Spinal cord (tissue), 10 donors: ENCODE measurements around the gene UGT1A8. TPM values are rescaled to one million over a fixed set of nuclear protein-coding genes. Genes with fewer than 3 reads are reported as not detected.

Experiments
- DNase-seq, 6 donors: peaks; one replicate each; pipeline versions ENCODE4 v3.0.0 to v3.0.0-alpha.2; 2013 to 2015; ENCODE audit warnings: low spot score in 6 of 6, low read depth in 4 of 6
- H3K27ac ChIP-seq: one replicate; pipeline ENCODE4 v1.5.1; 2013; ENCODE audit warnings: low read depth, low read length, control low read depth
- H3K27me3 ChIP-seq: one replicate; pipeline ENCODE4 v1.6.1; 2013; ENCODE audit warnings: low read length; ENCODE audit not compliant: control insufficient read depth, insufficient read depth
- H3K36me3 ChIP-seq: one replicate; pipeline ENCODE4 v1.6.1; 2013; ENCODE audit warnings: low read length; ENCODE audit not compliant: control insufficient read depth, insufficient read depth
- H3K4me1 ChIP-seq: one replicate; pipeline ENCODE4 v1.6.1; 2013; ENCODE audit warnings: low read length; ENCODE audit not compliant: control insufficient read depth, insufficient read depth
- H3K4me3 ChIP-seq: one replicate; pipeline ENCODE4 v1.5.1; 2013; ENCODE audit warnings: low read depth, low read length, control low read depth
- H3K9me3 ChIP-seq: one replicate; pipeline ENCODE4 v1.6.1; 2013; ENCODE audit warnings: low read length; ENCODE audit not compliant: control insufficient read depth, insufficient read depth
- WGBS: methylation state at CpG from one replicate; pipeline ENCODE4 v1.1.5; 2013; ENCODE audit warnings: missing lambda C conversion rate; ENCODE audit not compliant: insufficient coverage; 5-methylcytosine and 5-hydroxymethylcytosine counted together
- polyA plus RNA-seq, 2 donors: library from polyadenylated mRNA; unstranded; fragments of 120-200 nt; gene quantifications; one replicate each; pipeline ENCODE4 v1.2.1, GENCODE V29; 2013; ENCODE audit not compliant: insufficient read length in 2 of 2
- total RNA-seq, 2 donors: library from RNA; depleted of rRNA in 1 of 2; stranded (reverse); fragments of 120-200 nt in 1 of 2; fragments of >200 nt in 1 of 2; gene quantifications; one replicate each; pipeline versions ENCODE4 v1.2.3 to v1.2.4, GENCODE V29; 2013 to 2014
- donor health status: healthy.

UGT1A8 gene
- total and polyA plus RNA-seq, 4 donors, result not detected

- Histone ChIP-seq H3K27me3 (no peaks in the 10 kb centered on the region), H3K4me1 (peaks cover under 1% of the 10 kb centered on the region), H3K27ac (no peak overlapping the region), H3K36me3 (no peaks in the 10 kb centered on the region), H3K4me3 (no peak overlapping the region), H3K9me3 (peaks cover 8% of the 10 kb centered on the region)
- no peak for DNase-seq
- 95% methylated on average over 42 of the region's 44 CpGs for WGBS
Measured at GRCh38 chr2:233754872-233755611, 137.6 kb downstream of the UGT1A8 start.

DNA sequence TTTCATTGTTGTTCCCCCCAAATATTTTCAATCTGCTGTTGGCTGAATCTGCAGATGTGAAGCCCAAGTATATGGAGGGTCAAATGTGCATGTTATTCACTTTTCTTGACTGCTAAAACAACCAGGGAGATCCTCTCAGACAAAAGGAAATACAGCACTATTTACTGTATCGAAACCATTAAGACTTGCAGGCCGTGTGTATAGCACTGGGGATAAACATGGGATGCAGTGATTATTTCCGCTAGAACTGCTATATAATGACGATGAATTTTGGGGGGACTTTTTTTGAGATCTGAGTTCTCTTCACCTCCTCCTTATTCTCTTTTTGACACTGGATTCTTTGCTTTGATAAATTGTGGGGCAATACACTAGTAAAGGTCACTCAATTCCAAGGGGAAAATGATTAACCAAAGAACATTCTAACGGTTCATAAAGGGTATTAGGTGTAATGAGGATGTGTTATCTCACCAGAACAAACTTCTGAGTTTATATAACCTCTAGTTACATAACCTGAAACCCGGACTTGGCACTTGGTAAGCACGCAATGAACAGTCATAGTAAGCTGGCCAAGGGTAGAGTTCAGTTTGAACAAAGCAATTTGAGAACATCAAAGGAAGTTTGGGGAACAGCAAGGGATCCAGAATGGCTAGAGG is 139.1 kb downstream of the UGT1A8 start:
- H3K9me3 ChIP-seq, result no peaks in the 10 kb centered on the region
- DNase-seq, result no peak
- no peak overlapping the region for H3K4me3 ChIP-seq
- no peaks in the 10 kb centered on the region for H3K36me3 ChIP-seq
- peaks cover 3% of the 10 kb centered on the region for H3K4me1 ChIP-seq
- WGBS, result 86% methylated on average over 1 of the region's 7 CpGs
- no peak overlapping the region for H3K27ac ChIP-seq
- H3K27me3 ChIP-seq, result no peaks in the 10 kb centered on the region

GRCh38 chr2:233758141-233758540 is 140.7 kb downstream of the UGT1A8 start:
- Histone ChIP-seq H3K9me3 (no peaks in the 10 kb centered on the region), H3K4me3 (no peak overlapping the region), H3K27me3 (no peaks in the 10 kb centered on the region), H3K36me3 (no peaks in the 10 kb centered on the region), H3K27ac (no peak overlapping the region), H3K4me1 (peaks cover 3% of the 10 kb centered on the region)
- DNase-seq, result no peak

- H3K27ac ChIP-seq, result no peak overlapping the region
- WGBS, result 100% methylated on average over 1 of the region's 2 CpGs
- peaks cover 3% of the 10 kb centered on the region for H3K4me1 ChIP-seq
- no peak overlapping the region for H3K4me3 ChIP-seq
- no peaks in the 10 kb centered on the region for H3K9me3 ChIP-seq
- H3K27me3 ChIP-seq, result no peaks in the 10 kb centered on the region
- H3K36me3 ChIP-seq, result no peaks in the 10 kb centered on the region
- no peak for DNase-seq
Measured at GRCh38 chr2:233758849-233759248, 141.4 kb downstream of the UGT1A8 start.

DNA sequence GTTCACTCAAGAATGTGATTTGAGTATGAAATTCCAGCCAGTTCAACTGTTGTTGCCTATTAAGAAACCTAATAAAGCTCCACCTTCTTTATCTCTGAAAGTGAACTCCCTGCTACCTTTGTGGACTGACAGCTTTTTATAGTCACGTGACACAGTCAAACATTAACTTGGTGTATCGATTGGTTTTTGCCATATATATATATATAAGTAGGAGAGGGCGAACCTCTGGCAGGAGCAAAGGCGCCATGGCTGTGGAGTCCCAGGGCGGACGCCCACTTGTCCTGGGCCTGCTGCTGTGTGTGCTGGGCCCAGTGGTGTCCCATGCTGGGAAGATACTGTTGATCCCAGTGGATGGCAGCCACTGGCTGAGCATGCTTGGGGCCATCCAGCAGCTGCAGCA is 142.6 kb downstream of the UGT1A8 start, which contains the start of gene UGT1A1:
UGT1A1 (plus strand) TSS at position 228 of the 400 bp plus-strand sequence; CDS start at position 246, 18 bp downstream.
- Histone ChIP-seq H3K4me1 (peaks cover 3% of the 10 kb centered on the region), H3K36me3 (no peaks in the 10 kb centered on the region), H3K27ac (no peak within 1 kb of the TSS), H3K4me3 (no peak within 1 kb of the TSS), H3K9me3 (no peaks in the 10 kb centered on the region), H3K27me3 (no peaks in the 10 kb centered on the region)
- 98% methylated on average over 4 of the region's 6 CpGs for WGBS
- DNase-seq, result no peak

DNA sequence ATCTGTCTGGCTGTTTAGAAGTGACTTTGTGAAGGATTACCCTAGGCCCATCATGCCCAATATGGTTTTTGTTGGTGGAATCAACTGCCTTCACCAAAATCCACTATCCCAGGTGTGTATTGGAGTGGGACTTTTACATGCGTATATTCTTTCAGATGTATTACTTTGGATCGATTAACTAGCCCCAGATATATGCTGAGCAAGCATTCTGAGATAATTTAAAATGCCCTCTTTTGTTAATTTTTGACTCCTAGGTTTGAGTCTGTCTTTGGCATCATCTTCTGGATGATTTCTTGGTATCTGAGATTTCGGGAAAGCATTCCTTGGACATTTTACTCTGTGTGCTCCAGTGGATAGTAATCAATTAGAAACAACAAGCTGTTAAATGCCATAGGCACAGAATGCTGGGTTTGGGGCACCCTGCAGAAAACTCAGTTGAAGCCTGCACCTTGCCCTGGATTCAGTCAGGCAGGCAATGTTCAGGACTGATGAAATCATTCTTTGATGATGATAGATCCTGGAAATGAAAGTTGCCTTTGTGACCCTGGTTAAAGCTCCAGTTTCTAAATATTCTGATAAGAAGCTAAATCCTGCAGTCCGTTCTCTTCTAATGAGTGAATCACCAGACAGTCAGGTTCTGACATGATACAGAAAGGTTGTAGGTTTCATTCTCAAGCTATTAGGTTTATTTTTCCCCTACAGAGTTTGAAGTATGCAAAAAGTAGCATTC is 143.8 kb downstream of the UGT1A8 start:
- 86% methylated on average over 1 of the region's 4 CpGs for WGBS
- no peaks in the 10 kb centered on the region for H3K9me3 ChIP-seq
- DNase-seq, result no peak

DNA sequence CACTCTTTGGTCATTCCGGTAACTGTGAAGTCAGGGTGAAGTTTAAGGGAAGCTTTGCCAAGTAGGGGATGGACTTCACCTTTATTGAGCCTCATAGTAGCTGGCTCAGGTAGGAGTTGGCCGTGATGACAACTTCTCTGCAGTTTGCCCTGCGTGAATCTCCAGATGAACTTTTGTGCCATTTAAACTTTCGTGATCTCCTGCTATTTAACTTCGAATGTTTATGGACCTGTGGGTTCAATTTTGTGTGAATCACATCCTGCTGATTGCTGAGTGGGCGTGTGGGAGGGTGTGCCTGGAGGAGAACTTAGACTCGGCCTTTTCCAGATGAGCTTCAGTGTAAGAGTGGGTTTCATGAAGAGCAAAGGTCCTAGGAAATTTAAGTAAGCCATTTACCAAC is 146.8 kb downstream of the UGT1A8 start:
- 88% methylated on average over 7 of the region's 7 CpGs for WGBS
- Histone ChIP-seq H3K4me3 (no peak overlapping the region), H3K9me3 (no peaks in the 10 kb centered on the region), H3K27ac (no peak overlapping the region), H3K4me1 (peaks cover 3% of the 10 kb centered on the region), H3K36me3 (no peaks in the 10 kb centered on the region), H3K27me3 (no peaks in the 10 kb centered on the region)
- no peak for DNase-seq

More for the DNA sequence above, 143.8 kb downstream of the UGT1A8 start:
- no peaks in the 10 kb centered on the region for H3K27me3 ChIP-seq
- H3K36me3 ChIP-seq, result no peaks in the 10 kb centered on the region
- no peak overlapping the region for H3K27ac ChIP-seq
- no peak overlapping the region for H3K4me3 ChIP-seq
- H3K4me1 ChIP-seq, result peaks cover 3% of the 10 kb centered on the region

- WGBS, result 76% methylated on average over 3 of the region's 3 CpGs
- Histone ChIP-seq H3K9me3 (no peaks in the 10 kb centered on the region), H3K27me3 (no peaks in the 10 kb centered on the region), H3K4me1 (peaks cover 3% of the 10 kb centered on the region), H3K36me3 (no peaks in the 10 kb centered on the region), H3K4me3 (no peak overlapping the region), H3K27ac (no peak overlapping the region)
- DNase-seq, result no peak
Measured at GRCh38 chr2:233764761-233765160, 147.3 kb downstream of the UGT1A8 start.

DNA sequence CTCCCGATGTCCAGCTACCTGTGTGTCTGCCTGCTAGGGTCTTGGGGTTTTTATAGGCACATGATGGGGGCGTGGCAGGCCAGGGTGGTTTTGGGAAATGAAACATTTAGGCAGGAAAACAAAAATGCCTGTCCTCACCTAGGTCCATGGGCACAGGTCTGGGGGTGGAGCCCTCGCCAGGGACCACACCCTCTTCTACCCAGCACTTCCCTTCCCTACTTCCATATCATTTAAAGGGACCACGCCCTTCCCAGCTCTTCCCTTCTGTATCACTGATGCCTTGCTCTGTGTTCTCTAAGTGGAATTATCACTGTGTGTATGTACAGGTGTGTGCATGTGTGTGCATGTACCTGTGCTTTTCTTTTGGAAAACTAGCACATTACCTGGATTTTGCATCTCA is 149.0 kb downstream of the UGT1A8 start:
- Histone ChIP-seq H3K27ac (no peak overlapping the region), H3K9me3 (no peaks in the 10 kb centered on the region), H3K4me3 (no peak overlapping the region), H3K27me3 (no peaks in the 10 kb centered on the region), H3K4me1 (no peaks in the 10 kb centered on the region), H3K36me3 (no peaks in the 10 kb centered on the region)
- WGBS, result 73% methylated on average over 3 of the region's 4 CpGs
- DNase-seq, result no peak
